WTC11 (cell line): ENCODE results near the gene RBM44. TPM values are rescaled to one million over a fixed set of nuclear protein-coding genes. Genes with fewer than 3 reads are reported as not detected.
"Not testable (repeated sequence)": the region's sequence is repeated elsewhere in the genome, so short reads cannot be mapped to it uniquely, and the experiment has no call there.

Experiments used
- ATAC-seq: fragments of 200-7000 bp; cut with Tn5 transposase; 2 replicates; pipeline ENCODE4 v1.10.0; 2021; ENCODE audit warnings: mild to moderate bottlenecking, moderate library complexity
- CTCF ChIA-PET: fragments of 300-600 bp; sonication (Branson Sonifier 250); formaldehyde crosslinking; loops from one replicate; lab custom pipeline; 2021; ENCODE audit warnings: antibody characterized with exemption; lab: Charles Lee
- POLR2A ChIA-PET: fragments of 350-600 bp; sonication (Branson Sonifier 250); formaldehyde crosslinking; loops from one replicate; lab custom pipeline; 2021; ENCODE audit warnings: antibody characterized with exemption; lab: Charles Lee
- DNase-seq: peaks from one replicate; pipeline ENCODE4 v3.0.0; 2021; ENCODE audit warnings: low spot score
- H3K27ac Mint-ChIP-seq: 2 replicates; pipeline ENCODE4 v1.8.0; 2021; ENCODE audit warnings: mixed read lengths
- H3K27me3 Mint-ChIP-seq: 2 replicates; pipeline ENCODE4 v1.8.0; 2021; ENCODE audit warnings: low read depth, mild to moderate bottlenecking, moderate library complexity, mixed read lengths
- H3K36me3 Mint-ChIP-seq: 2 replicates; pipeline ENCODE4 v1.8.0; 2021; ENCODE audit warnings: mixed read lengths
- H3K4me1 Mint-ChIP-seq: 2 replicates; pipeline ENCODE4 v1.8.0; 2022; ENCODE audit warnings: mixed read lengths
- H3K4me3 Mint-ChIP-seq: 2 replicates; pipeline ENCODE4 v1.8.0; 2021; ENCODE audit warnings: mild to moderate bottlenecking, moderate library complexity, mixed read lengths
- H3K9me3 Mint-ChIP-seq: 2 replicates; pipeline ENCODE4 v1.8.0; 2021; ENCODE audit warnings: mixed read lengths
- AR ChIP-seq: fragments of 250-450 bp; sonication (Bioruptor Pico); IDR thresholded peaks from 2 replicates; pipeline ENCODE4 v1.9.0; 2021; ENCODE audit warnings: mild to moderate bottlenecking
- CDX4 ChIP-seq: fragments of 250-450 bp; sonication (Bioruptor Pico); IDR thresholded peaks from 2 replicates; pipeline ENCODE4 v1.9.0; 2021; ENCODE audit warnings: moderate library complexity, mild to moderate bottlenecking, inconsistent platforms, borderline replicate concordance
- CREM ChIP-seq: sonication (generic); formaldehyde crosslinking; IDR thresholded peaks from 2 replicates; pipeline ENCODE4 v1.8.1; 2022; ENCODE audit warnings: mild to moderate bottlenecking, missing genetic modification reagents, moderate library complexity
- CTCF ChIP-seq: fragments of 200-600 bp; IDR thresholded peaks from 2 replicates; pipeline ENCODE4 v1.8.0; 2022; ENCODE audit warnings: antibody characterized with exemption
- FOXJ3 ChIP-seq: sonication (generic); formaldehyde crosslinking; IDR thresholded peaks from 2 replicates; pipeline ENCODE4 v1.9.0; 2021; ENCODE audit warnings: missing genetic modification reagents, mild to moderate bottlenecking, borderline replicate concordance
- FOXP1 ChIP-seq: sonication (generic); formaldehyde crosslinking; IDR thresholded peaks from 2 replicates; pipeline ENCODE4 v1.8.0; 2022; ENCODE audit warnings: missing genetic modification reagents, mild to moderate bottlenecking, moderate library complexity, borderline replicate concordance
- HMGXB4 ChIP-seq: sonication (generic); formaldehyde crosslinking; IDR thresholded peaks from 2 replicates; pipeline ENCODE4 v1.8.1; 2023; ENCODE audit warnings: mild to moderate bottlenecking, moderate library complexity, missing genetic modification reagents
- JAZF1 ChIP-seq: fragments of 250-450 bp; sonication (Bioruptor Pico); IDR thresholded peaks from 2 replicates; pipeline ENCODE4 v1.9.0; 2021; ENCODE audit warnings: moderate library complexity, mild to moderate bottlenecking, inconsistent platforms
- NFE2L1 ChIP-seq: sonication (generic); formaldehyde crosslinking; IDR thresholded peaks from 2 replicates; pipeline ENCODE4 v1.8.1; 2023; ENCODE audit warnings: missing genetic modification reagents
- OVOL2 ChIP-seq: fragments of 250-450 bp; sonication (Bioruptor Pico); IDR thresholded peaks from 2 replicates; pipeline ENCODE4 v1.9.0; 2021; ENCODE audit warnings: mild to moderate bottlenecking, borderline replicate concordance
- SOX15 ChIP-seq: fragments of 250-450 bp; sonication (Bioruptor Pico); IDR thresholded peaks from 2 replicates; pipeline ENCODE4 v1.9.0; 2021; ENCODE audit warnings: mild to moderate bottlenecking
- ZNF121 ChIP-seq: sonication (generic); formaldehyde crosslinking; IDR thresholded peaks from 2 replicates; pipeline ENCODE4 v1.8.0; 2023; ENCODE audit warnings: missing genetic modification reagents
- ZNF232 ChIP-seq: sonication (generic); formaldehyde crosslinking; IDR thresholded peaks from 2 replicates; pipeline ENCODE4 v1.8.0; 2022; ENCODE audit warnings: mild to moderate bottlenecking, missing genetic modification reagents
- ZNF263 ChIP-seq: sonication (generic); formaldehyde crosslinking; IDR thresholded peaks from 2 replicates; pipeline ENCODE4 v1.8.1; 2022; ENCODE audit warnings: low read depth, mild to moderate bottlenecking, moderate library complexity, missing genetic modification reagents
- ZNF317 ChIP-seq: sonication (generic); formaldehyde crosslinking; IDR thresholded peaks from 2 replicates; pipeline ENCODE4 v1.8.1; 2023; ENCODE audit warnings: low read depth, mild to moderate bottlenecking, moderate library complexity, missing genetic modification reagents, borderline replicate concordance
- ZNF396 ChIP-seq: fragments of 250-450 bp; sonication (Bioruptor Pico); IDR thresholded peaks from 2 replicates; pipeline ENCODE4 v1.8.0; 2021; ENCODE audit warnings: mild to moderate bottlenecking, moderate library complexity, borderline replicate concordance
- total RNA-seq: library from RNA; stranded (reverse); gene quantifications from 3 replicates; pipeline ENCODE4 v1.2.3, GENCODE V29; 2021
- TF ChIP-seq, protein P1 (sequence below): sonication (generic); formaldehyde crosslinking; conservative IDR thresholded peaks from 2 replicates; pipeline ENCODE4 v1.8.1; 2023; ENCODE audit warnings: mild to moderate bottlenecking, low read depth, missing genetic modification reagents, moderate library complexity
- TF ChIP-seq, protein P2 (sequence below): fragments of 250-450 bp; sonication (Bioruptor Pico); IDR thresholded peaks from 2 replicates; pipeline ENCODE4 v2.1.2; 2022; ENCODE audit warnings: mild to moderate bottlenecking, moderate library complexity

RBM44 gene
- total RNA-seq, 1 experiment from 2014 or later = 1.3 TPM

- TF ChIP-seq CREM (no peak), SOX15 (no peak)
- TF ChIP-seq, protein P1, sequence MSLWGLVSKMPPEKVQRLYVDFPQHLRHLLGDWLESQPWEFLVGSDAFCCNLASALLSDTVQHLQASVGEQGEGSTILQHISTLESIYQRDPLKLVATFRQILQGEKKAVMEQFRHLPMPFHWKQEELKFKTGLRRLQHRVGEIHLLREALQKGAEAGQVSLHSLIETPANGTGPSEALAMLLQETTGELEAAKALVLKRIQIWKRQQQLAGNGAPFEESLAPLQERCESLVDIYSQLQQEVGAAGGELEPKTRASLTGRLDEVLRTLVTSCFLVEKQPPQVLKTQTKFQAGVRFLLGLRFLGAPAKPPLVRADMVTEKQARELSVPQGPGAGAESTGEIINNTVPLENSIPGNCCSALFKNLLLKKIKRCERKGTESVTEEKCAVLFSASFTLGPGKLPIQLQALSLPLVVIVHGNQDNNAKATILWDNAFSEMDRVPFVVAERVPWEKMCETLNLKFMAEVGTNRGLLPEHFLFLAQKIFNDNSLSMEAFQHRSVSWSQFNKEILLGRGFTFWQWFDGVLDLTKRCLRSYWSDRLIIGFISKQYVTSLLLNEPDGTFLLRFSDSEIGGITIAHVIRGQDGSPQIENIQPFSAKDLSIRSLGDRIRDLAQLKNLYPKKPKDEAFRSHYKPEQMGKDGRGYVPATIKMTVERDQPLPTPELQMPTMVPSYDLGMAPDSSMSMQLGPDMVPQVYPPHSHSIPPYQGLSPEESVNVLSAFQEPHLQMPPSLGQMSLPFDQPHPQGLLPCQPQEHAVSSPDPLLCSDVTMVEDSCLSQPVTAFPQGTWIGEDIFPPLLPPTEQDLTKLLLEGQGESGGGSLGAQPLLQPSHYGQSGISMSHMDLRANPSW (CRISPR knock-in tag) = no peak
- Mint-ChIP-seq H3K27ac (no peak overlapping the region), H3K4me1 (no peaks in the 10 kb centered on the region), H3K27me3 (no peaks in the 10 kb centered on the region), H3K4me3 (no peak overlapping the region), H3K9me3 (peaks cover 26% of the 10 kb centered on the region), H3K36me3 (peaks cover 71% of the 10 kb centered on the region)
- DNase-seq (no peak), ATAC-seq (no peak)
- POLR2A ChIA-PET = no interaction called here
- CTCF ChIA-PET = no interaction called here
Observed at GRCh38 chr2:237782181-237782580, 16.4 kb upstream of the RBM44 start.

- H3K27me3 Mint-ChIP-seq, H3K27ac Mint-ChIP-seq, H3K4me3 Mint-ChIP-seq, POLR2A ChIA-PET, H3K4me1 Mint-ChIP-seq, CTCF ChIA-PET, ATAC-seq, DNase-seq: not testable (repeated sequence)
- Mint-ChIP-seq H3K9me3 (peaks cover 26% of the 10 kb centered on the region), H3K36me3 (peaks cover 68% of the 10 kb centered on the region)
Observed at GRCh38 chr2:237783678-237784077, 14.9 kb upstream of the RBM44 start.

DNA sequence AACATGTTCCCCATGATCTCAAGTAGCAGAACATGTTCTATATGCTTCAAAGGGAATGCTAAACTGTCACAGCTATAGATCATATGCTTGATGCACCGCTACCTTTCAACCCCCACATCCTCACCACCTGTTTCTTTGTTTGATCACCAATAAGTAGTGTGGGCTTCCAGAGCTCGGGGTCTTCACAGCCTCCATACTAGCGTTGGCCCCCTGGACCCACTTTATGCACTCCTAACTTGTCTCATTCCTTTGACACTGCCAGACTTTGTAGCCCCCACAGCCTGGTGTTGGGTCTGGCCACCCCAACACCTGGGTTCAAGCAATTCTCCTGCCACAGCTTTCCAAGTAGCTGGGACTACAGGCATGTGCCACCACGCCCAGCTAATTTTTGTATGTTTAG is 11.6 kb upstream of the RBM44 start:
- Mint-ChIP-seq H3K36me3 (peaks cover 43% of the 10 kb centered on the region), H3K27me3 (no peaks in the 10 kb centered on the region), H3K4me3 (no peak overlapping the region), H3K27ac (no peak overlapping the region), H3K4me1 (no peaks in the 10 kb centered on the region), H3K9me3 (peaks cover 26% of the 10 kb centered on the region)
- no peak for DNase-seq
- TF ChIP-seq, protein P2, sequence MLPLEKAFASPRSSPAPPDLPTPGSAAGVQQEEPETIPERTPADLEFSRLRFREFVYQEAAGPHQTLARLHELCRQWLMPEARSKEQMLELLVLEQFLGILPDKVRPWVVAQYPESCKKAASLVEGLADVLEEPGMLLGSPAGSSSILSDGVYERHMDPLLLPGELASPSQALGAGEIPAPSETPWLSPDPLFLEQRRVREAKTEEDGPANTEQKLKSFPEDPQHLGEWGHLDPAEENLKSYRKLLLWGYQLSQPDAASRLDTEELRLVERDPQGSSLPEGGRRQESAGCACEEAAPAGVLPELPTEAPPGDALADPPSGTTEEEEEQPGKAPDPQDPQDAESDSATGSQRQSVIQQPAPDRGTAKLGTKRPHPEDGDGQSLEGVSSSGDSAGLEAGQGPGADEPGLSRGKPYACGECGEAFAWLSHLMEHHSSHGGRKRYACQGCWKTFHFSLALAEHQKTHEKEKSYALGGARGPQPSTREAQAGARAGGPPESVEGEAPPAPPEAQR (CRISPR knock-in tag) = no peak
- TF ChIP-seq AR (CRISPR knock-in tag) (no peak), NFE2L1 (CRISPR knock-in tag) (no peak), JAZF1 (CRISPR knock-in tag) (no peak), CTCF (no peak), ZNF263 (CRISPR knock-in tag) (no peak), ZNF121 (CRISPR knock-in tag) (no peak), HMGXB4 (CRISPR knock-in tag) (no peak), FOXP1 (CRISPR knock-in tag) (no peak), ZNF232 (CRISPR knock-in tag) (no peak), FOXJ3 (CRISPR knock-in tag) (no peak), CREM (no peak), OVOL2 (CRISPR knock-in tag) (no peak), CDX4 (CRISPR knock-in tag) (no peak), ZNF317 (CRISPR knock-in tag) (no peak), ZNF396 (CRISPR knock-in tag) (no peak)
- ChIA-PET POLR2A (no interaction called here), CTCF (no interaction called here)
- ATAC-seq = no peak
